Measurements from ENCODE around the gene TMEM255B.
"Not testable (repeated sequence)": the region's sequence is repeated elsewhere in the genome, so short reads cannot be mapped to it uniquely, and the experiment has no call there.

The TMEM255B gene

DNA sequence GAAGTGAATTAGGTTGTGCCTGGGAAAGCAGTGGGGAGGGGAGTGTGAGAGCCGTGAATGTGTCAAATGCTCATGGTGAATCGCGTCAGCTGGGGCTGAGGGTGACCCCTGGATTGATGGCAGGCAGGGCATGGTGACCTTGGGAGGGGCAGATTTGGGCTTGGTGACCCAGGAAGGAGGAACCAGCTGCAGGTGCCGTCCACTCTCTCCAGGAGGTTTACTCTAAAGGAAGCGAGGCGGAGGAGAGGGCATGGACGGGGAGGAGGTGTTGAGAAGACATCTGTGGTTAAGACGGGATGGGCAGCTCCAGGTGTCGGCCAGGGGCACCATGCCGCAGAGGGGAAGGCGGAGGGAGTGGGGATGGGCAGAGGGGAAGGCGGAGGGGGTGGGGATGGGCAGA is 28.7 kb downstream of the TMEM255B start:
- Histone ChIP-seq H3K4me3 (no peak overlapping the region), H3K36me3 (replicated peaks) (no peaks in the 10 kb centered on the region), H3K9me3 (no peaks in the 10 kb centered on the region; the same call in 1 of the 2 replicates), H3K27me3 (ENCODE audit: low read depth) (peaks cover 14% of the 10 kb centered on the region), H3K4me1 (no peaks in the 10 kb centered on the region)
- in situ Hi-C loops (cut with MboI; ENCODE audit: low sequenced_read_pairs): no loop called here
- no peak for DNase-seq (ENCODE audit: low spot score in 2 of 2)

DNA sequence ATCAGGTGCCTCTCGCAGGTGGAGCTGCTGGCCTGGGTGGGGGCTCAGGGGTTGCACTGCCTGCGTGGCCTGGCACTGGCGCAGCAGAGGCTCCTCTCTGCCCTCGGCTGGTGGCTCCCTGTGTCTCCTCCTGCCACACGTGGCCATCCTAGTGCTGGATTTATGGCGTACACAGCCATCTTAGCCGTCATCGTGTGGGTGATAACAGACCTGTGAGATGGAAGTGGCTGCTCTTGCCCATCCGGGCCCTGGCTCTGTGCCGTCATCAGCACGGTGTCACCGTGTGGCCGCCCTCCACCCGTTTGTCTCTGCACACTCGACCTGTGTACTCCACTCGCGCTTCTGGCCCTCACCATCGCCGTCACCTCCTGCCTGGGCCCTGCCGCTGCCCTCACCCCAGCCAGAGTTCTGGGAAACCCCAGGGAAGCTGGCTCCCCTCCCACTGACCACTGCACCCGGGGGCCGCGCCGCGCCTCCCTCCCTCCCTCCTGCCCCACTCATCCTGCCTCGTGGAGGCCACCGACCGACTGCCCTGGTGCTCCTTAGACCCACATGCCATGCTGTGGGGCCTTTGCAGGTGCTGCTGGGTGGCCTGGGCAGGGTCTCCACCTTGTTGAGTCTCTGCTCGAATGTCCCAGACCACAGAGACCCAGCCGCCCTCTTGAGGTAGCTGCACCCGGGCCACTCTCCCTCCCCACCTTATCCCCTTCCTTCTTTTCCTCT is 29.5 kb downstream of the TMEM255B start:
- in situ Hi-C loops (cut with MboI; ENCODE audit: low sequenced_read_pairs): no loop called here
- H3K27me3 ChIP-seq (ENCODE audit: low read depth): peaks cover 11% of the 10 kb centered on the region
- DNase-seq (ENCODE audit: low spot score in 2 of 2): no peak
- H3K4me1 ChIP-seq: no peaks in the 10 kb centered on the region
- no peaks in the 10 kb centered on the region for H3K36me3 ChIP-seq (replicated peaks)
- H3K4me3 ChIP-seq: no peak overlapping the region
- no peaks in the 10 kb centered on the region; the same call in 1 of the 2 replicates for H3K9me3 ChIP-seq

DNA sequence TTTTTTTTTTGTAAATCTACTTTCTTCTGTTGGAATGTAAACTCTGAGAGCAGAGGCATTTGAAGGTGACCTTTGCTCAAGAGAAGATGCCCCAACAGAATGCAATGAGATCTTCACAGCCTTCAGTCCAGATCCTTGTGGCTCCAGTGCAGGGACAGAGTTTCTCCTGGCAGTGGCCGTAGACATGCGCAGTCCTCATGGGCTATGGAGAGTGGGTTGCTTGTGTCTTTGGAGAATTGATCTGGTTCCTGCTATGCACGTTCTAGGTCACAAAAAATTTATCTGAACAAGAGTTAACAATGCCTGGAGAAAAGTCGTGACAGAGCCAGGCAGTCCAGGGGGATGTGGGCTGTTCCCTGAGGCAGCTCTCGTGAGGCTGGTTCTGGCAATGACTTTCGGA is 30.1 kb downstream of the TMEM255B start:
- Histone ChIP-seq H3K4me3 (no peak overlapping the region), H3K4me1 (no peaks in the 10 kb centered on the region), H3K9me3 (no peaks in the 10 kb centered on the region; the same call in 1 of the 2 replicates), H3K36me3 (replicated peaks) (no peaks in the 10 kb centered on the region), H3K27me3 (ENCODE audit: low read depth) (peaks cover 9% of the 10 kb centered on the region)
- DNase-seq (ENCODE audit: low spot score in 2 of 2): no peak
- in situ Hi-C loops (cut with MboI; ENCODE audit: low sequenced_read_pairs): no loop called here

DNA sequence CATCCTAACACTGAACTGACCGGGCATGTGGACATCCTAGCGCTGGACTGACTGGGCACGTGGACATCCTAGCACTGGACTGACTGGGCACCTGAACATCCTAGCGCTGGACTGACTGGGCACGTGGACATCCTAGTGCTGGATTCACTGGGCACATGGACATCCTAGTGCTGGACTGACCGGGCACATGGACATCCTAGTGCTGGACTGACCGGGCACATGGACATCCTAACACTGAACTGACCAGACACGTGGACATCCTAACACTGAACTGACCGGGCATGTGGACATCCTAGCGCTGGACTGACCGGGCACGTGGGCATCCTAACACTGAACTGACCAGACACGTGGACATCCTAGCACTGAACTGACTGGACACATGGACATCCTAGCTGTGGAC is 30.9 kb downstream of the TMEM255B start:
- in situ Hi-C loops (cut with MboI; ENCODE audit: low sequenced_read_pairs); H3K4me1 ChIP-seq; H3K36me3 ChIP-seq (replicated peaks); H3K9me3 ChIP-seq; H3K4me3 ChIP-seq; H3K27me3 ChIP-seq (ENCODE audit: low read depth); DNase-seq (ENCODE audit: low spot score in 2 of 2): not testable (repeated sequence)

GRCh38 chr13:113791226-113791625 is 32.2 kb downstream of the TMEM255B start:
- in situ Hi-C loops (cut with MboI; ENCODE audit: low sequenced_read_pairs): no loop called here
- DNase-seq (ENCODE audit: low spot score in 2 of 2): no peak
- Histone ChIP-seq H3K4me1 (no peaks in the 10 kb centered on the region), H3K36me3 (replicated peaks) (no peaks in the 10 kb centered on the region), H3K4me3 (no peak overlapping the region), H3K9me3 (no peaks in the 10 kb centered on the region), H3K27me3 (ENCODE audit: low read depth) (no peaks in the 10 kb centered on the region)

DNA sequence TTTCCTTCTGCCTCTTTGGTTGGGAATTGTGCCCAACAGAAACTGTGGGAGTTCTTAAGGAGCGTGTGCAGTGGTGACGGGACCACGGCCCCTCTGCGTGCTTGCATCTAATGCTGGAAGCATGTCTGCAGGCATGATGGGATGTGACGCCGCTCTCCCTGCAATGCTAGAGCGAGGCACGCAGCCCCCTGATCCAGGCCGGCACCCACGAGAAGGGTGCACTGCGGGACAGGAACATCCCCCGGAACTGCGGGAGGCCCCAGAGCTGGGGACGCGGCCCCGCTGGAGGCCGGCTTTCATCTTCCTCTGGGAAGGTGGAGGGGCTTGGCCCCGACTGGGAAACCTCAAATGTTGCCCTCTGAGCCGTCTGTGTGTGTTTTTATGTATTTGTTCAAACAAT is 32.7 kb downstream of the TMEM255B start:
- Histone ChIP-seq H3K9me3 (no peaks in the 10 kb centered on the region), H3K4me3 (no peak overlapping the region), H3K36me3 (replicated peaks) (no peaks in the 10 kb centered on the region), H3K27me3 (ENCODE audit: low read depth) (no peaks in the 10 kb centered on the region), H3K4me1 (no peaks in the 10 kb centered on the region)
- in situ Hi-C loops (cut with MboI; ENCODE audit: low sequenced_read_pairs): no loop called here
- DNase-seq (ENCODE audit: low spot score in 2 of 2): no peak

DNA sequence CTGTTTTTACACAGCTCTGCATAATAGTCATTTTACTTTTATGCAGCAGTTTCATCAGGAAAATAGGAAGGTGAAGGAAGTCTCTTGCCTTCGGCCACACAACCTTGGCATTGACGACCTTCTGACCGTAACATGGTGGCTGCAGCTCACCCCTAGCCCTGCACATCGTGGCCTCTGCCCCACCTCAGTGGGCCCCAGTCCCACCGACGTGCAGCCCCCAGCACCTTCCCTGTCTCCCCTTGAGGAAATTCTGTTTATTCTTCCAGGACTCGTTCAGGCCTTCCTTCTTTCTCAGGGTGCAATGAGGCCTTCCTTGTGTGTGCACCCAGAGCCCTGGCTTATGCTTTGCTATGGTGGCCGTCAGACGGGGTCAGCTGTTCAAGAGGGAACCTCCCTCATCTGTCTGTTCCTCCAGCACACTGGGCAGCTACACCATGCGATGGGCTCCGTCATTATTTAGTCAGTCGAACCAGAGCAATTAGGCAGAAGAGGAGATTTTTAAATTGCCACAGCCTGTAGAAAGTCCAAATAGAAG is 33.3 kb downstream of the TMEM255B start:
- H3K4me3 ChIP-seq: no peak overlapping the region
- no peaks in the 10 kb centered on the region for H3K9me3 ChIP-seq
- H3K27me3 ChIP-seq (ENCODE audit: low read depth): no peaks in the 10 kb centered on the region
- no peaks in the 10 kb centered on the region for H3K36me3 ChIP-seq (replicated peaks)
- no peak for DNase-seq (ENCODE audit: low spot score in 2 of 2)
- no peaks in the 10 kb centered on the region for H3K4me1 ChIP-seq
- in situ Hi-C loops (cut with MboI; ENCODE audit: low sequenced_read_pairs): no loop called here

DNA sequence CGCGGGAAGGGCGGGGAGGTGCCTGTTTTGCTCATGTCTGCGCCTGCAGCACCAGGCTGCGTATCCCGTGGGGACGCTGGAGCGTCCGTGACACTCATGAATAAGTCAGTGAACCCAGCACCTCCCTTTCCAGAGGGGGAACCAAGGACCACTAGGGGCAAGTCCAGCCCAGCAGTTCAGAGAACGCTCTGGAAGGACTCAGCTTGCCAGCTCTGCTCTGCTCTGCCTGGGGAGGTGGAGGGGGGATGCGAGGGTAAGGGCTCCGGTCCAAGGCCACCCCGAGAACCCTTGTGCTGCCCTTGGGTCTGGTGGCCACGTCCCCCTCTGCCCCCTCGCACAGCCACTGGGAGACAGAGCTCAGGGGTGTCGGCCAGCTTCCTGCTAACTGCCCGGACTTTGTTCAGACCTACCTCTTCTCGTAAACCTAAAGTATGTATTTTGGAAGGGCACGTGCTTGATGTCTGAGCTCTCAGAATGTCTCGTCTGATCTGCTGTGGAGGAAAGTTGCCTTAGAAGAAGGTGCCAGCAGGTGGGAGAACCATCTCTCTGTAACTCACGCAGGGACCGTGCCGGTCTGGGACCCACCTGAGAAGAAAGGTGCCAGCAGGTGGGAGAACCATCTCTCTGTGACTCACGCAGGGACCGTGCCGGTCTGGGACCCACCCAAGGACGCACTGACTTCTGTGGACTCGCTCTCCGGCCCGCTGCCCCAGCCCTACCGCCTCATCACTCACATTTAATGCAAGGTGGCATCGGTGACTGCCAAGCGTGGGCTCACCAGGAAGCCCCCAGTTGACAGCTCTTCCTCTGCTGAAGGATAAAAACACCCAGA is 34.1 kb downstream of the TMEM255B start:
- in situ Hi-C loops (cut with MboI; ENCODE audit: low sequenced_read_pairs): no loop called here
- H3K4me1 ChIP-seq: no peaks in the 10 kb centered on the region

DNA sequence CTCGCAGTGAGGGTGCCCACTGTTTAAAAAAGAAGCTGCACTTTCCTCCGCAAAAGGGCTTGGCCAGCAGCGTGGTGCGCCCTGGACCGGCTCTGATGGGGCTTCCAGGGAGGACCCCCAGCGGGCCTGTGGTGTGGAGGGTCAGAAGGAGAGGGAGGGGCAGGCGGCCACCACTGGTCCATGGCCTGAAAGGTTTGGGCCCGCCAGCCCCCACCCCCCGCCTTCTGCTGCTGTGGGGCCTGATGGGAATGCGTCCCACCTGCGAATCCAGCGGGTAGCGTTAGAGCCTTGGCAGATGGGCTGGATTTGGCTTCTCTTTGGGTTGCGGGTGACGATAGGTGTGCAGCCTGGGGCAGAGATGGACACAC is 34.7 kb downstream of the TMEM255B start:
- H3K27me3 ChIP-seq (ENCODE audit: low read depth): no peaks in the 10 kb centered on the region
- no peak overlapping the region for H3K4me3 ChIP-seq
- no peaks in the 10 kb centered on the region for H3K9me3 ChIP-seq
- DNase-seq (ENCODE audit: low spot score in 2 of 2): no peak
- no peaks in the 10 kb centered on the region for H3K4me1 ChIP-seq
- in situ Hi-C loops (cut with MboI; ENCODE audit: low sequenced_read_pairs): no loop called here
- H3K36me3 ChIP-seq (replicated peaks): no peaks in the 10 kb centered on the region

More for the DNA sequence above, 34.1 kb downstream of the TMEM255B start:
- Histone ChIP-seq H3K27me3 (ENCODE audit: low read depth) (no peaks in the 10 kb centered on the region), H3K36me3 (replicated peaks) (no peaks in the 10 kb centered on the region), H3K4me3 (no peak overlapping the region), H3K9me3 (no peaks in the 10 kb centered on the region)
- DNase-seq (ENCODE audit: low spot score in 2 of 2): no peak

DNA sequence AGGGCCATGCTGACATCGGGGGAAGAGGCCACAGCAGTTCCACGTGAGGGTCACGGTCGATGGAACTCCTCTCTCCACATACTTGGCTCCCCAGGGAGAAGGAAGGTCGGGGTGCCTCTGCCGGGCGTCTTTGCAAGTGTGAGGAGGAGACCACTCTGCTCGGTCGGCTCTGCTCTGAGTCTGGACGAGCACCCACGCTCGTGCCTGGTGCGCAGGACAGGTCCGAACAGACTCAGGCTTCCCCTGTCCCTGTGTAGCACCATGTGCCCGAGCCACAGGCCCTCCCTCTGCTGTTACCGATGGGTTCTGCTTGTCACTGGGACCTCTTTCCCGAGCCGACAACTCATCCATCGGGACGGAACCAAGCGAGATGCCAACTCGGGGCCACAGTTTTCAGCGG is 35.1 kb downstream of the TMEM255B start:
- Histone ChIP-seq H3K4me3 (no peak overlapping the region), H3K27me3 (ENCODE audit: low read depth) (no peaks in the 10 kb centered on the region), H3K9me3 (no peaks in the 10 kb centered on the region), H3K36me3 (replicated peaks) (no peaks in the 10 kb centered on the region), H3K4me1 (no peaks in the 10 kb centered on the region)
- in situ Hi-C loops (cut with MboI; ENCODE audit: low sequenced_read_pairs): no loop called here
- no peak for DNase-seq (ENCODE audit: low spot score in 2 of 2)

DNA sequence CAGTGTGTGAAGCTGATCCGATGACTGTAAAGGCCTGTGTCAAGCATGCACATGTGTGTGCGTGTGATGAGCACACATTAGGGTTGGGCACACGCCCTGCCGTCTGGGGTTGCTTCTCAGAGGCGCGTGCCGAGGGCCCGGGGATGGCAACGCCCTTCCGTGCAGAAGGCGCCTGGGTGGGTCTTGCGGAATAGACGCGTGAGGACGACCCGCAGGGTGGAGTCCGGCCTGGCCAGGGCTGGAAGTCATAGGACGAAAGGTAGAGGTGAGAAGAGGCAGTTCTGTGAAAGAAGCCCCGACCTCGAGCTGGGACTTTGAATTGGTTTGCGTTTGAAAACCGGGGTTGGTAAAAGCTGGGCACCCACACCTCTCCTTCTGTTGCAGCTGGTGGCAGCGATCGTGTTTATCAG is 35.7 kb downstream of the TMEM255B start:
- in situ Hi-C loops (cut with MboI; ENCODE audit: low sequenced_read_pairs): no loop called here
- no peak for DNase-seq (ENCODE audit: low spot score in 2 of 2)
- H3K36me3 ChIP-seq (replicated peaks): no peaks in the 10 kb centered on the region
- H3K4me3 ChIP-seq: no peak overlapping the region
- no peaks in the 10 kb centered on the region for H3K4me1 ChIP-seq
- no peaks in the 10 kb centered on the region for H3K9me3 ChIP-seq
- no peaks in the 10 kb centered on the region for H3K27me3 ChIP-seq (ENCODE audit: low read depth)

GRCh38 chr13:113795362-113795761 is 36.3 kb downstream of the TMEM255B start:
- H3K4me3 ChIP-seq; H3K36me3 ChIP-seq (replicated peaks); H3K27me3 ChIP-seq (ENCODE audit: low read depth); in situ Hi-C loops (cut with MboI; ENCODE audit: low sequenced_read_pairs); DNase-seq (ENCODE audit: low spot score in 2 of 2); H3K4me1 ChIP-seq; H3K9me3 ChIP-seq: not testable (repeated sequence)

DNA sequence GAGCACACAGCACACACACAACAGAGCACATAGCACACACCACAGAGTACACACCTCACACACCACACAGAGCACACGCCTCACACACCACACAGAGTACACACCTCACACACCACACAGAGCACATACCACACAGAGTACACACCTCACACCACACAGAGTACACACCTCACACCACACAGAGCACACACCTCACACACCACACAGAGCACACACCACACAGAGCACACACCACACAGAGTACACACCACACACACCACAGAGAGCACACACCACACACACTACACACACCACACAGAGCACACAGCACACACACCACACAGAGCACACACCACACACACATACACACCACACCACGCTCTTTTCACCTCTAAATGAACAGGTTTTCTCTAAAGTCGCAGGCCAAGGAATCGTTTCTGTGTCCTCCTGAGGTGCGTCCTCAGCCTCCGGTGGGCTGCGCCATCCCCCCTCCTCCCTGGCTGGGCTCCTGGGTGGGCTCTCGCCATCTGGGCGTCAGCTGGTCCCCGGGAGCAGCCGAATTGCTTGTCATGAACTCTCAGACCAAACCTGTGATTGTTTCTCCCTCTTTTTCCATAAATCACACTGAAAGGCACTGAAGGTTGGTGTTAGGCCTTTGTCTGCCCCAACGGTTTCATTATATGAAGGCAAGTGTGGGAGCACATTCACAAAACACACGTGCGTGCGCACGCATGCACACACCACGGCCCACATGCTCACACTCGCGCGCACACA is 37.4 kb downstream of the TMEM255B start:
- no peak for DNase-seq (ENCODE audit: low spot score in 2 of 2)
- H3K4me1 ChIP-seq: no peaks in the 10 kb centered on the region
- in situ Hi-C loops (cut with MboI; ENCODE audit: low sequenced_read_pairs): no loop called here
- no peaks in the 10 kb centered on the region for H3K9me3 ChIP-seq
- H3K27me3 ChIP-seq (ENCODE audit: low read depth): no peaks in the 10 kb centered on the region
- H3K36me3 ChIP-seq (replicated peaks): no peaks in the 10 kb centered on the region
- no peak overlapping the region for H3K4me3 ChIP-seq

Data from HAP-1 (cell line).